ENCODE data around the gene SCUBE3.

The SCUBE3 gene

GRCh38 chr6:35282472-35282871 lies 68.7 kb downstream of the SCUBE3 start:
- Histone ChIP-seq H3K27ac (ENCODE audit: low read length) (no peak overlapping the region), H3K9ac (ENCODE audit: low read length) (no peak overlapping the region), H3K4me1 (ENCODE audit: control insufficient read depth, low read depth, low read length) (no peaks in the 10 kb centered on the region), H3K36me3 (ENCODE audit: control insufficient read depth, low read depth, low read length) (peaks cover 20% of the 10 kb centered on the region), H3K9me3 (ENCODE audit: control insufficient read depth, low read depth, low read length) (no peaks in the 10 kb centered on the region), H3K4me3 (ENCODE audit: low read length) (no peak overlapping the region), H3K27me3 (ENCODE audit: control insufficient read depth, insufficient read depth, low read length) (no peaks in the 10 kb centered on the region)

GRCh38 chr6:35283361-35283760 lies 69.6 kb downstream of the SCUBE3 start:
- Histone ChIP-seq H3K4me1 (ENCODE audit: control insufficient read depth, low read depth, low read length) (no peaks in the 10 kb centered on the region), H3K9me3 (ENCODE audit: control insufficient read depth, low read depth, low read length) (no peaks in the 10 kb centered on the region), H3K27ac (ENCODE audit: low read length) (no peak overlapping the region), H3K27me3 (ENCODE audit: control insufficient read depth, insufficient read depth, low read length) (no peaks in the 10 kb centered on the region), H3K9ac (ENCODE audit: low read length) (no peak overlapping the region), H3K36me3 (ENCODE audit: control insufficient read depth, low read depth, low read length) (peaks cover 23% of the 10 kb centered on the region), H3K4me3 (ENCODE audit: low read length) (no peak overlapping the region)

GRCh38 chr6:35287671-35288396 lies 74.1 kb downstream of the SCUBE3 start:
- H3K27me3 ChIP-seq (ENCODE audit: control insufficient read depth, insufficient read depth, low read length) = no peaks in the 10 kb centered on the region
- no peak overlapping the region for H3K4me3 ChIP-seq (ENCODE audit: low read length)
- H3K36me3 ChIP-seq (ENCODE audit: control insufficient read depth, low read depth, low read length) = peaks cover 25% of the 10 kb centered on the region
- no peaks in the 10 kb centered on the region for H3K9me3 ChIP-seq (ENCODE audit: control insufficient read depth, low read depth, low read length)
- H3K4me1 ChIP-seq (ENCODE audit: control insufficient read depth, low read depth, low read length) = no peaks in the 10 kb centered on the region
- H3K9ac ChIP-seq (ENCODE audit: low read length) = no peak overlapping the region
- no peak overlapping the region for H3K27ac ChIP-seq (ENCODE audit: low read length)

- Histone ChIP-seq H3K4me3 (ENCODE audit: low read length) (no peak overlapping the region), H3K9me3 (ENCODE audit: control insufficient read depth, low read depth, low read length) (no peaks in the 10 kb centered on the region), H3K36me3 (ENCODE audit: control insufficient read depth, low read depth, low read length) (peaks cover 24% of the 10 kb centered on the region), H3K27me3 (ENCODE audit: control insufficient read depth, insufficient read depth, low read length) (no peaks in the 10 kb centered on the region), H3K9ac (ENCODE audit: low read length) (no peak overlapping the region), H3K4me1 (ENCODE audit: control insufficient read depth, low read depth, low read length) (no peaks in the 10 kb centered on the region), H3K27ac (ENCODE audit: low read length) (no peak overlapping the region)
These were observed 75.1 kb downstream of the SCUBE3 start for GRCh38 chr6:35288834-35289233.

- Histone ChIP-seq H3K4me3 (ENCODE audit: low read length) (no peak overlapping the region), H3K27ac (ENCODE audit: low read length) (no peak overlapping the region), H3K9me3 (ENCODE audit: control insufficient read depth, low read depth, low read length) (no peaks in the 10 kb centered on the region), H3K4me1 (ENCODE audit: control insufficient read depth, low read depth, low read length) (no peaks in the 10 kb centered on the region), H3K27me3 (ENCODE audit: control insufficient read depth, insufficient read depth, low read length) (no peaks in the 10 kb centered on the region), H3K36me3 (ENCODE audit: control insufficient read depth, low read depth, low read length) (peaks cover 23% of the 10 kb centered on the region), H3K9ac (ENCODE audit: low read length) (no peak overlapping the region)
These were observed 77.7 kb downstream of the SCUBE3 start for GRCh38 chr6:35291491-35291890.

- no peak overlapping the region for H3K9ac ChIP-seq (ENCODE audit: low read length)
These were observed 78.7 kb downstream of the SCUBE3 start for GRCh38 chr6:35292494-35292893.

GRCh38 chr6:35293681-35294080 lies 79.9 kb downstream of the SCUBE3 start:
- Histone ChIP-seq H3K27me3 (ENCODE audit: control insufficient read depth, insufficient read depth, low read length) (no peaks in the 10 kb centered on the region), H3K9ac (ENCODE audit: low read length) (no peak overlapping the region), H3K4me3 (ENCODE audit: low read length) (no peak overlapping the region), H3K36me3 (ENCODE audit: control insufficient read depth, low read depth, low read length) (peaks cover 19% of the 10 kb centered on the region), H3K9me3 (ENCODE audit: control insufficient read depth, low read depth, low read length) (no peaks in the 10 kb centered on the region), H3K4me1 (ENCODE audit: control insufficient read depth, low read depth, low read length) (peaks cover 8% of the 10 kb centered on the region), H3K27ac (ENCODE audit: low read length) (no peak overlapping the region)

More at GRCh38 chr6:35292494-35292893, 78.7 kb downstream of the SCUBE3 start:
- no peak overlapping the region for H3K27ac ChIP-seq (ENCODE audit: low read length)
- no peaks in the 10 kb centered on the region for H3K27me3 ChIP-seq (ENCODE audit: control insufficient read depth, insufficient read depth, low read length)
- peaks cover 21% of the 10 kb centered on the region for H3K36me3 ChIP-seq (ENCODE audit: control insufficient read depth, low read depth, low read length)
- no peaks in the 10 kb centered on the region for H3K9me3 ChIP-seq (ENCODE audit: control insufficient read depth, low read depth, low read length)
- H3K4me3 ChIP-seq (ENCODE audit: low read length) = no peak overlapping the region
- H3K4me1 ChIP-seq (ENCODE audit: control insufficient read depth, low read depth, low read length) = peaks cover 4% of the 10 kb centered on the region

- no peaks in the 10 kb centered on the region for H3K9me3 ChIP-seq (ENCODE audit: control insufficient read depth, low read depth, low read length)
- H3K27ac ChIP-seq (ENCODE audit: low read length) = no peak overlapping the region
- no peaks in the 10 kb centered on the region for H3K27me3 ChIP-seq (ENCODE audit: control insufficient read depth, insufficient read depth, low read length)
- H3K36me3 ChIP-seq (ENCODE audit: control insufficient read depth, low read depth, low read length) = peaks cover 19% of the 10 kb centered on the region
- H3K9ac ChIP-seq (ENCODE audit: low read length) = no peak overlapping the region
- H3K4me1 ChIP-seq (ENCODE audit: control insufficient read depth, low read depth, low read length) = peaks cover 10% of the 10 kb centered on the region
- no peak overlapping the region for H3K4me3 ChIP-seq (ENCODE audit: low read length)
These were observed 80.7 kb downstream of the SCUBE3 start for GRCh38 chr6:35294308-35294945.

- H3K27ac ChIP-seq (ENCODE audit: low read length) = no peak overlapping the region
- peaks cover 12% of the 10 kb centered on the region for H3K4me1 ChIP-seq (ENCODE audit: control insufficient read depth, low read depth, low read length)
- H3K9me3 ChIP-seq (ENCODE audit: control insufficient read depth, low read depth, low read length) = no peaks in the 10 kb centered on the region
- no peak overlapping the region for H3K4me3 ChIP-seq (ENCODE audit: low read length)
- H3K36me3 ChIP-seq (ENCODE audit: control insufficient read depth, low read depth, low read length) = peaks cover 19% of the 10 kb centered on the region
- no peak overlapping the region for H3K9ac ChIP-seq (ENCODE audit: low read length)
- no peaks in the 10 kb centered on the region for H3K27me3 ChIP-seq (ENCODE audit: control insufficient read depth, insufficient read depth, low read length)
These were observed 81.3 kb downstream of the SCUBE3 start for GRCh38 chr6:35295036-35295435.

GRCh38 chr6:35295521-35296315 lies 82.0 kb downstream of the SCUBE3 start:
- peaks cover 15% of the 10 kb centered on the region for H3K36me3 ChIP-seq (ENCODE audit: control insufficient read depth, low read depth, low read length)
- H3K27ac ChIP-seq (ENCODE audit: low read length) = no peak overlapping the region
- H3K4me1 ChIP-seq (ENCODE audit: control insufficient read depth, low read depth, low read length) = peaks cover 12% of the 10 kb centered on the region
- no peaks in the 10 kb centered on the region for H3K9me3 ChIP-seq (ENCODE audit: control insufficient read depth, low read depth, low read length)
- H3K9ac ChIP-seq (ENCODE audit: low read length) = no peak overlapping the region
- no peaks in the 10 kb centered on the region for H3K27me3 ChIP-seq (ENCODE audit: control insufficient read depth, insufficient read depth, low read length)
- H3K4me3 ChIP-seq (ENCODE audit: low read length) = no peak overlapping the region

GRCh38 chr6:35296931-35297600 lies 83.3 kb downstream of the SCUBE3 start:
- Histone ChIP-seq H3K27me3 (ENCODE audit: control insufficient read depth, insufficient read depth, low read length) (no peaks in the 10 kb centered on the region), H3K36me3 (ENCODE audit: control insufficient read depth, low read depth, low read length) (peaks cover 6% of the 10 kb centered on the region), H3K9me3 (ENCODE audit: control insufficient read depth, low read depth, low read length) (no peaks in the 10 kb centered on the region), H3K27ac (ENCODE audit: low read length) (no peak overlapping the region), H3K4me1 (ENCODE audit: control insufficient read depth, low read depth, low read length) (peaks cover 12% of the 10 kb centered on the region), H3K4me3 (ENCODE audit: low read length) (no peak overlapping the region), H3K9ac (ENCODE audit: low read length) (no peak overlapping the region)

Data from iPS-18a (cell line).